Activated CD8-positive, alpha-beta memory T cell treated with anti-CD3 and anti-CD28 coated beads for 48 hours (primary cell): ENCODE data around the gene MEX3C.

Experiments
- DNase-seq, 3 experiments: peaks; one replicate each; pipeline ENCODE4 v3.0.0-alpha.2; 2020; ENCODE audit warnings: low read depth in 2 of 3, low spot score in 2 of 3

The MEX3C gene

GRCh38 chr18:51154431-51155063 lies 42.9 kb downstream of the MEX3C start:
- DNase-seq: no peak

- DNase-seq: peak; percentile 27 to 47 (median 41)
These were observed 43.7 kb downstream of the MEX3C start for GRCh38 chr18:51153659-51154371.

GRCh38 chr18:51151568-51152511 lies 45.6 kb downstream of the MEX3C start:
- peak; percentile 35 to 53 (median 43) for DNase-seq

GRCh38 chr18:51151185-51151567 lies 46.3 kb downstream of the MEX3C start:
- no peak for DNase-seq

GRCh38 chr18:51150113-51150700 lies 47.3 kb downstream of the MEX3C start:
- DNase-seq: no peak

GRCh38 chr18:51149670-51150069 lies 47.8 kb downstream of the MEX3C start:
- no peak for DNase-seq

- DNase-seq: no peak
These were observed 50.6 kb downstream of the MEX3C start for GRCh38 chr18:51146909-51147308.

GRCh38 chr18:51138936-51139335 lies 58.5 kb downstream of the MEX3C start:
- DNase-seq: no peak

- DNase-seq: no peak
These were observed 59.6 kb downstream of the MEX3C start for GRCh38 chr18:51137891-51138290.

GRCh38 chr18:51137026-51137729 lies 60.3 kb downstream of the MEX3C start:
- no peak for DNase-seq

- DNase-seq: no peak
These were observed 61.7 kb downstream of the MEX3C start for GRCh38 chr18:51135795-51136194.

- DNase-seq: no peak
These were observed 62.1 kb downstream of the MEX3C start for GRCh38 chr18:51135364-51135763.

GRCh38 chr18:51134721-51135120 lies 62.8 kb downstream of the MEX3C start:
- DNase-seq: no peak

- DNase-seq: no peak
These were observed 63.8 kb downstream of the MEX3C start for GRCh38 chr18:51133580-51134160.

- DNase-seq: no peak
These were observed 65.1 kb downstream of the MEX3C start for GRCh38 chr18:51132256-51132935.

- DNase-seq: no peak
These were observed 68.9 kb downstream of the MEX3C start for GRCh38 chr18:51128533-51128932.

GRCh38 chr18:51127664-51128063 lies 69.8 kb downstream of the MEX3C start:
- DNase-seq: no peak

GRCh38 chr18:51125976-51126375 lies 71.5 kb downstream of the MEX3C start:
- no peak for DNase-seq
